CD4-positive, alpha-beta T cell treated with Interleukin-15 for 4 hours (primary cell): ENCODE results near the gene PXMP2.
"Not testable (repeated sequence)": the region's sequence is repeated elsewhere in the genome, so short reads cannot be mapped to it uniquely, and the experiment has no call there.

Experiments used
- DNase-seq: peaks from one replicate; pipeline ENCODE4 v3.0.0-alpha.2; 2020; ENCODE audit warnings: low spot score

The PXMP2 gene

DNA sequence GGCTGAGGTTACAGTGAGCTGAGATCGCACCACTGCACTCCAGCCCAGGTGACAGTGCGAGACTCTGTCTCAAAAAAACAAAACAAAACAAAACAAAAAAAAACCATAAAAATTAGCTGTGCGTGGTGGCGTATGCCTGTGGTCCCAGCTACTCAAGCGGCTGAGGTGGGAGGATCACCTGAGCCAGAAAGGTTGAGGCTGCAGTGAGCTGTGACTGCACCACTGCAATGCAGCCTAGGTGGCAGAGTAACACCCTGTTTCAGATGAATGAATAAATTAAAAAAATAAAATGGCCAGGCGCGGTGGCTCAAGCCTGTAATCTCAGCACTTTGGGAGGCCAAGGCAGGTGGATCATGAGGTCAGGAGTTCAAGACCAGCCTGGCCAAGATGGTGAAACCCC, 66.3 kb downstream of the PXMP2 start:
- DNase-seq: not testable (repeated sequence)

DNA sequence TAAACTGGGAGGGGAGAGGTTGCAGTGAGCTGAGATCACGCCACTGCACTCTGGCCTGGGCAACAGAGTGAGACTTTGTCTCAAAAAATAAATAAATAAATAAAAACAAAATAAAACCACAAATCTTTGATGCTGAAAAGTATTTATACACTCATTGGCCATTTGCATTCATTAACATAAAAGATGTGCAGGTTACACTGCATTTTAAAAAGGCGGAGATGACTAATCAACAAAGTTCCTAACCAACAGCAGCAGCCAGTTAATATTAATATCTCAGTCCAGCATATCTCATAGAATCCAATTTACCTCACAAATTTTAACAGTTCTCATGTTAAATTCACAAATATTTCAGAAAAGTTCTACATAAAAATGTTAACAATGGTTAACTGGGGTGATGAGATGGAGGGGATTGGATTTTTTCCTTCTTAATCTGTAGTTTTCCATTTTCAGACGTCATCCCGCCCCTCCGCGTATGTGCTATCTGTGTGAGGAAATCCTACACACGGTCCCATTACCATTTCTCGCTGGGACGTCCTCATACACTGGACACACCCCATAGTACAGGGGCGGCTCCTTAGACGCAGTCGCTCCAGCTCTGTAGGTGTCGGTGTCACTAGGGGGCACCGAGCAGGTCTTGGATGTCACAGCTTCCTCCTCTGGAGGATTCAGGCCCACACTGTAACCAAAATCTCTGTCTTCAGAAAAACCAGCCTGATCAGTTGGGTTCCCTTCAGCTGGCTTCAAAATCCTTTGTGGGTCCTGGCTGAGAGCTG, 67.0 kb downstream of the PXMP2 start:
- DNase-seq: no peak
